Endometrial microvascular endothelial cells (primary cell): ENCODE results near the gene COX14. TPM values are rescaled to one million over a fixed set of nuclear protein-coding genes. Genes with fewer than 3 reads are reported as not detected.

Experiments
- in situ Hi-C: cut with HindIII; loops from 2 replicates; pipeline ENCODE4 v1.10.0; 2017; ENCODE audit warnings: low sequenced_read_pairs, low pct_unique_long_range_greater_than_20kb; ENCODE audit errors: inconsistent ontology term
- total RNA-seq: library from RNA; depleted of rRNA; stranded (reverse); fragments of >200 nt; gene quantifications from one replicate; pipeline ENCODE4 v1.2.3, GENCODE V29; 2015; ENCODE audit errors: inconsistent ontology term

Gene COX14
- total RNA-seq: 62.3 TPM

- in situ Hi-C loops: no loop called here
These were observed at the start of gene COX14 for GRCh38 chr12:50111693-50112455. Gene COX14, plus strand, starts transcription at chr12:50112236. Its CDS starts 7,808 bp downstream, at chr12:50120044.

GRCh38 chr12:50062728-50063460, 49.1 kb upstream of the COX14 start:
- in situ Hi-C loops: loop anchor here (10.0 kb wide), 1 partner anchor 98 kb away; the partner anchor contains the start of gene AQP5

- in situ Hi-C loops: loop anchor here (10.0 kb wide), 1 partner anchor 101 kb away; the partner anchor contains the start of gene AQP5
These were observed 46.2 kb upstream of the COX14 start for GRCh38 chr12:50065726-50066310.

- in situ Hi-C loops: loop anchor here (10.0 kb wide), 1 partner anchor 102 kb away; the partner anchor contains the start of gene AQP5
These were observed 45.6 kb upstream of the COX14 start for GRCh38 chr12:50066402-50066801.

GRCh38 chr12:50069069-50069468, 43.0 kb upstream of the COX14 start:
- in situ Hi-C loops: loop anchor here (10.0 kb wide), 1 partner anchor 104 kb away; the partner anchor contains the start of gene AQP5

GRCh38 chr12:50069539-50069938, 42.5 kb upstream of the COX14 start:
- in situ Hi-C loops: loop anchor here (10.0 kb wide), 1 partner anchor 105 kb away; the partner anchor contains the start of gene AQP5

GRCh38 chr12:50070314-50071060, 41.5 kb upstream of the COX14 start:
- in situ Hi-C loops: no loop called here

- in situ Hi-C loops: no loop called here
These were observed 39.7 kb upstream of the COX14 start for GRCh38 chr12:50072198-50072907.

- in situ Hi-C loops: no loop called here
These were observed 38.8 kb upstream of the COX14 start for GRCh38 chr12:50073206-50073605.

- in situ Hi-C loops: no loop called here
These were observed 38.3 kb upstream of the COX14 start for GRCh38 chr12:50073712-50074111.

GRCh38 chr12:50074936-50075807, 36.9 kb upstream of the COX14 start:
- in situ Hi-C loops: no loop called here

GRCh38 chr12:50075808-50076170, 36.2 kb upstream of the COX14 start:
- in situ Hi-C loops: no loop called here

- in situ Hi-C loops: no loop called here
These were observed 34.9 kb upstream of the COX14 start for GRCh38 chr12:50077099-50077498.

- in situ Hi-C loops: no loop called here
These were observed 33.8 kb upstream of the COX14 start for GRCh38 chr12:50078281-50078680.

- in situ Hi-C loops: no loop called here
These were observed 32.3 kb upstream of the COX14 start for GRCh38 chr12:50079771-50080170.

GRCh38 chr12:50081096-50081808, 30.8 kb upstream of the COX14 start:
- in situ Hi-C loops: no loop called here

- in situ Hi-C loops: no loop called here
These were observed 29.4 kb upstream of the COX14 start for GRCh38 chr12:50082644-50083043.
